Hepatocyte (in vitro differentiated cells): ENCODE data around the gene KSR2. TPM values are rescaled to one million over a fixed set of nuclear protein-coding genes. Genes with fewer than 3 reads are reported as not detected.

Source experiments
- DNase-seq: peaks from one replicate; pipeline ENCODE4 v3.0.0-alpha.2; 2016; ENCODE audit warnings: low spot score
- H2AFZ ChIP-seq: fragments of 200-600 bp; sonication (generic); 2 replicates; pipeline ENCODE4 v1.6.0; 2016; ENCODE audit warnings: antibody characterized with exemption, mild to moderate bottlenecking
- H3K27ac ChIP-seq: fragments of 200-600 bp; sonication (generic); 2 replicates; pipeline ENCODE4 v1.5.1; 2016; ENCODE audit warnings: mild to moderate bottlenecking
- H3K27me3 ChIP-seq: fragments of 200-600 bp; sonication (generic); 2 replicates; pipeline ENCODE4 v1.6.1; 2016
- H3K36me3 ChIP-seq: fragments of 200-600 bp; sonication (generic); replicated peaks from 2 replicates; pipeline ENCODE4 v1.5.1; 2016; ENCODE audit warnings: low read depth; ENCODE audit not compliant: insufficient read depth
- H3K4me1 ChIP-seq: fragments of 200-600 bp; sonication (generic); 2 replicates; pipeline ENCODE4 v1.5.1; 2016; ENCODE audit warnings: mild to moderate bottlenecking, moderate library complexity; ENCODE audit not compliant: insufficient read depth
- H3K4me2 ChIP-seq: fragments of 200-600 bp; sonication (generic); 2 replicates; pipeline ENCODE4 v1.6.0; 2016
- H3K4me3 ChIP-seq: fragments of 200-600 bp; sonication (generic); 2 replicates; pipeline ENCODE4 v1.5.1; 2016; ENCODE audit warnings: mild to moderate bottlenecking
- H3K79me2 ChIP-seq: fragments of 200-600 bp; sonication (generic); 2 replicates; pipeline ENCODE4 v1.6.0; 2017; ENCODE audit warnings: mild to moderate bottlenecking
- H3K9me2 ChIP-seq: fragments of 200-600 bp; sonication (generic); replicated peaks from 2 replicates; pipeline ENCODE4 v1.6.0; 2017; ENCODE audit warnings: mild to moderate bottlenecking; ENCODE audit not compliant: insufficient read depth
- H3K9me3 ChIP-seq: fragments of 200-600 bp; sonication (generic); 2 replicates; pipeline ENCODE4 v1.5.1; 2016; ENCODE audit warnings: low read depth, mild to moderate bottlenecking
- H4K20me1 ChIP-seq: fragments of 200-600 bp; sonication (generic); 2 replicates; pipeline ENCODE4 v1.6.0; 2016; ENCODE audit warnings: mild to moderate bottlenecking; ENCODE audit not compliant: insufficient read depth, poor library complexity, severe bottlenecking
- EZH2 ChIP-seq: fragments of 200-600 bp; sonication (generic); IDR thresholded peaks from 2 replicates; pipeline ENCODE4 v1.6.1; 2016; ENCODE audit warnings: antibody characterized with exemption, mild to moderate bottlenecking, borderline replicate concordance
- EZH2phosphoT487 ChIP-seq: fragments of 200-600 bp; sonication (generic); IDR thresholded peaks from one replicate; pipeline ENCODE4 v1.6.1; 2018; ENCODE audit warnings: antibody characterized with exemption, mild to moderate bottlenecking, low read depth, moderate library complexity; ENCODE audit not compliant: unreplicated experiment, severe bottlenecking
- WGBS: methylation state at CpG from one replicate; pipeline ENCODE4 v1.1.6; 2016; ENCODE audit warnings: low lambda C conversion rate; ENCODE audit errors: missing lambda C conversion rate; 5-methylcytosine and 5-hydroxymethylcytosine counted together
- polyA plus RNA-seq: library from polyadenylated mRNA; unstranded; fragments of >200 nt; fragmentation: Nextera tagmentation; extraction: Ambion mirVana; gene quantifications from 2 replicates; pipeline ENCODE4 v1.2.1, GENCODE V29; 2016
- total RNA-seq: library from RNA; depleted of rRNA; stranded (reverse); fragments of >200 nt; gene quantifications from 2 replicates; pipeline ENCODE4 v1.2.3, GENCODE V29; 2014
- TF ChIP-seq, protein P1 (sequence below): fragments of 200-600 bp; sonication (generic); IDR thresholded peaks from 2 replicates; pipeline ENCODE4 v1.5.1; 2016; ENCODE audit warnings: antibody characterized with exemption, mild to moderate bottlenecking; ENCODE audit not compliant: poor library complexity

KSR2 gene
- total and polyA plus RNA-seq, 2 experiments from 2014 or later, result 0.37 to 0.46 TPM

DNA sequence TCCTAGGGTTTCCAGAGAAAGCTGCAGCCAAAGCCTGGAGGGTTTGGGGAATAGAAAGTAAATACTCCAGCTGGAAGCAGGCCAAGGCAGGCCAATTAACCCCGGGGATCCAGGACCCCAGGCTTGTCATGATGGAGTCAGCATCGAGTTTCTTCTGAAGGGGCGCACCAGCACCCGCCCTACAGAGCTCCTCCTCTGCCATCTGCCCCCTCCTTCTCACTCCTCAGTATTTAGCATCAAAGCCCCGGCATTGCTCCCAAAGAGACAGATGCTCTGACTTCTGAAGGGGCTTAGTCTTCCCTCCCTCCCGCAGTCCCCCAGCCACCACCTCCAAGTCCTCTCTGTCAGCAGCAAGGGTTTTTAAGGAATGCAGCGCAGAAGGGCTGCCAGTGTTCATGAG, 322.3 kb downstream of the KSR2 start:
- TF ChIP-seq, protein P1, sequence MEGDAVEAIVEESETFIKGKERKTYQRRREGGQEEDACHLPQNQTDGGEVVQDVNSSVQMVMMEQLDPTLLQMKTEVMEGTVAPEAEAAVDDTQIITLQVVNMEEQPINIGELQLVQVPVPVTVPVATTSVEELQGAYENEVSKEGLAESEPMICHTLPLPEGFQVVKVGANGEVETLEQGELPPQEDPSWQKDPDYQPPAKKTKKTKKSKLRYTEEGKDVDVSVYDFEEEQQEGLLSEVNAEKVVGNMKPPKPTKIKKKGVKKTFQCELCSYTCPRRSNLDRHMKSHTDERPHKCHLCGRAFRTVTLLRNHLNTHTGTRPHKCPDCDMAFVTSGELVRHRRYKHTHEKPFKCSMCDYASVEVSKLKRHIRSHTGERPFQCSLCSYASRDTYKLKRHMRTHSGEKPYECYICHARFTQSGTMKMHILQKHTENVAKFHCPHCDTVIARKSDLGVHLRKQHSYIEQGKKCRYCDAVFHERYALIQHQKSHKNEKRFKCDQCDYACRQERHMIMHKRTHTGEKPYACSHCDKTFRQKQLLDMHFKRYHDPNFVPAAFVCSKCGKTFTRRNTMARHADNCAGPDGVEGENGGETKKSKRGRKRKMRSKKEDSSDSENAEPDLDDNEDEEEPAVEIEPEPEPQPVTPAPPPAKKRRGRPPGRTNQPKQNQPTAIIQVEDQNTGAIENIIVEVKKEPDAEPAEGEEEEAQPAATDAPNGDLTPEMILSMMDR, result no peak
- TF ChIP-seq EZH2phosphoT487, result no peak
- Histone ChIP-seq H3K4me3 (no peak overlapping the region), H3K9me2 (no peaks in the 10 kb centered on the region), H2AFZ (no peak overlapping the region), H3K4me2 (no peak overlapping the region), H3K4me1 (no peaks in the 10 kb centered on the region), H3K27ac (no peak overlapping the region), H3K9me3 (no peaks in the 10 kb centered on the region), H3K79me2 (no peaks in the 10 kb centered on the region), H3K27me3 (no peaks in the 10 kb centered on the region), H3K36me3 (no peaks in the 10 kb centered on the region), H4K20me1 (no peaks in the 10 kb centered on the region)
- DNase-seq, result no peak
- 67% methylated on average over 6 of the region's 7 CpGs for WGBS

DNA sequence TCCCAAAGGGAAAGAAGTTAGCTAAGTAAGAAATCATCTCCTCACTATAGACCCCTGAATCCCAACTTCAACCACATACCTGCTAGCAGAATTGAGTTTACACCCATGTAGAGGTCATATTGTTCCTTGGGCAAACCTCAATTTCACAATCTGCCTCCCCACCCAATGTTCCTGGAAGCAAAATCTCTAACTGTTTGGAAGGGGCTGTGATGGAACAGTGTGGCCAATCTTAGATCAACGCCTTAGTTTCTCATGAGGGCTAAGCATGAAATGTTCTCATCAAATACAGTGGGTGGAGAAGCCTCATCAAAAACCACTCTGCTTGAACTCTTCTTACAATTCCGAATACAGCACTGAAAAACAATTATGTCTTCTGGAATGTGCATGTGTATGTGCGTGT, 323.3 kb downstream of the KSR2 start:
- Histone ChIP-seq H3K9me2 (no peaks in the 10 kb centered on the region), H3K79me2 (no peaks in the 10 kb centered on the region), H4K20me1 (no peaks in the 10 kb centered on the region), H3K9me3 (no peaks in the 10 kb centered on the region), H3K4me2 (no peak overlapping the region), H3K27ac (no peak overlapping the region), H3K4me3 (no peak overlapping the region), H3K36me3 (no peaks in the 10 kb centered on the region), H3K4me1 (no peaks in the 10 kb centered on the region), H2AFZ (no peak overlapping the region), H3K27me3 (no peaks in the 10 kb centered on the region)
- WGBS, result 84% methylated on average over 3 of the region's 3 CpGs
- DNase-seq, result no peak
- TF ChIP-seq EZH2, result no peak

DNA sequence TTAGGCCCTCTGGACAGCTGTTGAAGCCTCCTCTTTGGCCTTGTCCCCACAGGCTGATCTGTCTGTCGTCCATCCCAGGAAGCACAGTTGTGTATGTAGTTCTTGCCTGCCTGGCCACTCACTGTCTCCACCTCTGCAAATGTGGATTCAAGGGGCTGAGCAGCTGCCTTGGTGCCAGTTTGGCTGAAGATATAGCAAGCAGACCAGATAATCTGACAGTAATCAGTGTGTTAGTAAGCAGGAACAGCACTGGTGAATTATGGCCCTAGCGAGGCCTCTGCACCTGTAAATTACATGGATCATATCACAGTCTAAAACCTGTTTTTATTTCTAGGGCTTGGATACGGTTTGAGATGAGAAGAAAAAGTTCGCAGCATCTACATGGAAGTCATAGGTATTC, 324.8 kb downstream of the KSR2 start:
- Histone ChIP-seq H4K20me1 (no peaks in the 10 kb centered on the region), H2AFZ (no peak overlapping the region), H3K4me3 (no peak overlapping the region), H3K9me3 (no peaks in the 10 kb centered on the region), H3K27ac (no peak overlapping the region), H3K9me2 (no peaks in the 10 kb centered on the region), H3K4me2 (no peak overlapping the region), H3K27me3 (no peaks in the 10 kb centered on the region), H3K4me1 (no peaks in the 10 kb centered on the region), H3K36me3 (no peaks in the 10 kb centered on the region), H3K79me2 (no peaks in the 10 kb centered on the region)
- no peak for DNase-seq
- WGBS, result 76% methylated on average over 4 of the region's 4 CpGs
- TF ChIP-seq EZH2, result no peak
- no peak for TF ChIP-seq EZH2phosphoT487
- TF ChIP-seq, protein P1, result no peak

DNA sequence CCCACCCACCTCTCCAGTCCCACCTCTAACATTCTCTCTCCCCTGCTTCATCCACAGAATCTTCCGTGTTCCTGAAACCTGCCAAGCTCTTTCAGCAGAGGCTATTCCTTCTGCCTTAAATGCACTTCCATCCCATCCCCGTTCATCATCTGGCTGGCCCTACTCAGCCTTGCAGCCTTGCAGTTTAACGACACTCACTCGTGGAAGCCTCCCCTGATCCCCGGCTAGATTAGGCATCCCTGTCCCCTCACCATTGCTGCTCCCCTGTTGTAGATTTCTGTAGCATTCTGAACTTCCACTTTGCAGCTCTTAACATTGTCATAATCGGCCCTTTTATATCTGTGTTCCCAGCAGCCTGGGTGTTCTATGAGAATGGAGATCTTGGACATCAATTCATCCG, 326.9 kb downstream of the KSR2 start:
- Histone ChIP-seq H3K4me1 (no peaks in the 10 kb centered on the region), H3K27me3 (no peaks in the 10 kb centered on the region), H3K36me3 (no peaks in the 10 kb centered on the region), H3K4me2 (no peak overlapping the region), H4K20me1 (no peaks in the 10 kb centered on the region), H2AFZ (no peak overlapping the region), H3K9me2 (no peaks in the 10 kb centered on the region), H3K27ac (no peak overlapping the region), H3K9me3 (no peaks in the 10 kb centered on the region), H3K4me3 (no peak overlapping the region), H3K79me2 (no peaks in the 10 kb centered on the region)
- 87% methylated on average over 7 of the region's 7 CpGs for WGBS
- DNase-seq, result no peak
- TF ChIP-seq, protein P1, result no peak
- no peak for TF ChIP-seq EZH2phosphoT487
- TF ChIP-seq EZH2, result no peak
